ENCODE measurements around the gene PDZRN3.

PDZRN3 gene

DNA sequence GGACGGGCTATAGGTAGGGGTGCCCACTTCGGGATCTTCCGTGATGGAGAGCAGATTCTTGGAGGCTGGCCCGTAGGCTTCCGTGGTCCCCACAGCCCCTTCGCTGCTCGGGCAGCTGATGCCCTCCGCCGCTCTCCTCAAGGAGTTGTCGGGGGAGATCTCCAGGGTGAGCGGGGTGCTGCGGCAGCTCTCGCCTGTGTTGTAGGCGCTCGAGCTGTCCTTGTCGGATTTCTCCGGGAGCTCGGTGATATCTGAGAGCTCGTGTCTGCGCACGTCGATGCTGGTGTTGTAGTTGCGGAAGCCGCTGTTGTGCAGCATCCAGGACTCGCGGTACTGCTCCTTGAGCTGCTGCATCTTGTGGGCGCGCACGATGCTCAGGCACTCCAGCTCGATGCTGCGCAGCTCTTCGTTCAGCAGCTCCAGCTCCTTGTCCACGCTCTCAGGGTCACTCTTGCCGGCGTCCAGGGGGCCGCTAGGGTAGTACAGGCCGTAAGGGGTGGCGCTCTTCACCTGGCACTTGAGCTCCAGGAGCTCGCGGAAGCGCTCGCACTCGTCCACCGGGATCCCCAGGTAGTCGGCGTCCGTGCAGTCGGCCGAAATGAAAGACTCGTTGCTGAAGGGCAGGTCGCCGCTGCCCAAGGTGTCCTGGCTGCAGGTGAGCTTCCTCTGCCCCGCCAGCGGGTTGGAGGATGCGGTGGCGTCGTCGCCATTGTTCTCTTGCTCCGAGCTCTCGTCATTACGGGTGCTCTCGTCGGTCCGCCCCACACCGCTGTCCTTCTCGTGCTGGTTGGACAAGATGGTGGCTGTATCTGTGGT is 240.4 kb downstream of the PDZRN3 start:
- DNase-seq (ENCODE audit: low spot score): no peak

DNA sequence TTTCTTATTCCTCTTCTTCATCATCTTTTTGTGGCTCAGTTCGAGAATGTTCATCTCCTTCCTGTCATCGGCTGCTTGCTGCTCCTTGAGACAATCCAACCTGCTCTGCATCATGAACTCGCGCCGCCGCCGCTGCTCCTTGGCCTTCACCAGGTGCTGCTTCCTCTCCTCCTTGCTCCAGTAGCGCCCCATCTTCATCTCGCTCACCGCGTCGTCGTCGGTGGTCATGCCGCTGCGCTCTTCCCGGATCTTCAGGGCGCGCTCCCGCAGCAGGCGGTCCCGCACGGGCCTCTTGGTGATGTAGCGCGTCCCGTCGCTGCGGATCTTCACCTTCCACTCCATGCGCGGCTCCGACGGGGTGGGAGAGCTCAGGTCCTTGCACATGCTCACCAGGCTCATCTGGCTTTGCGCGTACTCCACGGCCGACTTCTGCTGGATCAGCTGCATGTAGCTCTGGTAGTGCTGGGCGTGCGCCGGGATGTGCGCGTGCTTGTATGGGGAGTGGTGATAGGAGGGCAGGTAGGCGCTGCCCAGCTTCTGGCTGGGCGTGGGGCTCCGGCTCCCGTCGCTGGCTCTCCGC is 241.2 kb downstream of the PDZRN3 start:
- no peak for DNase-seq (ENCODE audit: low spot score)

DNA sequence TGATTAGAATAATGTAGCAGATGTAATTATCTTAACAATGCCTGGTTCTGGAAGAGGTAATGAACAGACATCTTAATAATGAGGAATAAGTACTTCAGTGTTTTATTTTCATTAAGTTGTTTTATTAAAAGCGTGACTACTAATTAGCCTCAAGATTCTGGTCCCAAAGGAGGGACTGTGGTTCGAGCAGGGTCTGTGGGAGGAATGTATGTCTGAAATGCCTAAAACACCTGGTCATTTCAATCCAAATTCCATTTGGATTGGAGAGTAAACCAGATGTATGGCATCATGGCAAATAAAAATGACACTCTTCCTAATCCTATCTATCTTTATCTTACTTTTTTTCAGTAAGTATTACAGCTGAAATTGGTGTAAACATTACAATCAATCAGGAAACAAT is 243.2 kb downstream of the PDZRN3 start:
- no peak for DNase-seq (ENCODE audit: low spot score)

DNA sequence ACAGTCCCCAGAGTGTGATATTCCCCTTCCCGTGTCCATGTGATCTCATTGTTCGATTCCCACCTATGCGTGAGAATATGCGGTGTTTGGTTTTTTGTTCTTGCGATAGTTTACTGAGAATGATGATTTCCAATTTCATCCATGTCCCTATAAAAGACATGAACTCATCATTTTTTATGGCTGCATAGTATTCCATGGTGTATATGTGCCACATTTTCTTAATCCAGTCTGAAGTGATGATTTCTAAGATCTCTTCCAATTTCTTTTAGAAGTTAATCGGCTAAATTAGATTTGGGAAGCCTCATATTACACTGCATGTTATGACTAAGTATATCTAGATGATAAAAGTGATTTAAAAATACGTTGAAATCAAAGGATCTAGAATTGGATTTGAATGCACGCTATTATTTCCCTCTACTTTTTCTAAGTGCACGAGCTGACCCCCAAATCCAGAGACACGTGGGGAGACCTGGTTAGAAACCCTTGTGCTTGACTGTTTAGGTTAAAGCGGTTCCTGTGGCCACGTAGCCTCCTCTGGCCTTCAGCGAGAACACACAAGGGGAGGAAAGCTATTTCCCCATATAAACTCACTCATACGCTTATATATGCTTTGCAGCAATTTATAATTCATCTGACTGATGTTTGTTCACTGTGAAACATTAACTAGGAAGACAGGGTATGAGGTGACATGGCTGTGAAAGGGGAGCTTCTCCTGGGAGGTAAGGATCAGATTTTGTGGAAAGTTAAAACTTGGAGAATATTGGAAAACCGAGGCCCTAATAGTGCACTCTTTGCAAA is 243.8 kb downstream of the PDZRN3 start:
- no peak for DNase-seq (ENCODE audit: low spot score)

DNA sequence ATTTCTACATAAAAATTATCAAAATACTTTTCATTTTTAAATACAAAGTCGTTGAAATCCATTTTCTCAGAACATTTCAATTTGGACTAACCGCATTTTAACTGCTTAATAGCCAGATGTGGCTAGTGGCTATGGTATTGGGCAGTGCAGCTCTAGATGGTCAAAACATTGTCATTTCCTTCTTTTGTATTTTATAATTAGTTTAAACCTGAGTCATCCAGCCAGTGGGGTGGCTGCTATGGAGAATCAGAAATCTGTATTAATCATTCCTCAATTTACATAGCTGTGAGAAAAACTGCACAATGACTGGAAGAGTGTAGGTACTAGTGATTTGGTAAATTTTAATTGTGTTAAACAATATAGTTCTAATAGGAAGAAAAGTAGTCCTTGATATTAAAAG is 245.3 kb downstream of the PDZRN3 start:
- no peak for DNase-seq (ENCODE audit: low spot score)

DNA sequence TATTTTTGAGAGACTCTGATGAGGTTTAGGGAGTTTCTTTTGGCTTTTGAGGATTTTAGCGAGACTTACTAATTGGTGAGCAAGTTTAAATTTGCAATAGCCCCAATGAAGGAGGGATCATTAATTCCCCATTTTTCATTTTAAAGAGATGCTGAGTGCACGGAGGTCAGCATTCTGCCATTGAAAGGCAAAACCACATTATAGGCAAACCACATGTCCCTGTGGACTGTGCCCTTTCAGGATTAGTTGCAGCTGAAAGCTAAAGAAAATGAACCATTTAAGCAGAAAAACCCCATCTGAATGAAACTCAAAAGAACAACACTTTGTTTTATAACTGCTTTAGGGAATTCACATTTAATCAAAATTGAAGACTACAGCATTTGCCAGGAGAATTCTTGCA is 246.5 kb downstream of the PDZRN3 start:
- DNase-seq (ENCODE audit: low spot score): no peak

DNA sequence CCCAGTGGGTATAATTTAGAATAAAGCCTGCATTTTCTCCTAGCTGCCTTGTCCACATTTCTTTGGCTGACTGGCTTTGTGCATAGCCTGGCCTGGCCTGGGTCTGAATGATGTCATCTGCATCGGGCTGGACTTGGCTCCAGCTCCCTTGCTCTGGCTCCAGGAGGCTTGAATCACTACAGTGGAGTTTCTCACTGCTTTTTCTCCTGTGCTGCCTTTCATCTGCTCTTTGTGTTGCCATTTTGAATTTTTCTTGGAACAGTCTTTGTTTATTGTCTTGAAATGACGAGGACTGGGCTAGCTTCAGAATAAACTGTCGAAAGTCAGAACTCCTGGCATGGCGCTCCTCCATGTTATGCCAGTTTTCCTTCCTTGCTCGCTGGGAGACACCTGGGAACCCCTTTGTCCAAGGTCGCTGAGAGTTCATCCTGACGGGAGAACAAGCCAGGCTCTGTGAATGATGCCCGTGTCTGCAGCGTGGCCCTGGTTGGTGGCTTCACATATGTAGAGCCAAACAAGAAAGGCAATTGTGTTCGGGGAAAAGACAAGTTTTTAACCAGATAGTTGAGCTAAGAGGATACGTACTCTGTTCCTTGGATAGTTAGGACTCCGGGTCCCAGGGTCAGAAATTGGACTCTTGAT is 258.9 kb downstream of the PDZRN3 start:
- no peak for DNase-seq (ENCODE audit: low spot score)

DNA sequence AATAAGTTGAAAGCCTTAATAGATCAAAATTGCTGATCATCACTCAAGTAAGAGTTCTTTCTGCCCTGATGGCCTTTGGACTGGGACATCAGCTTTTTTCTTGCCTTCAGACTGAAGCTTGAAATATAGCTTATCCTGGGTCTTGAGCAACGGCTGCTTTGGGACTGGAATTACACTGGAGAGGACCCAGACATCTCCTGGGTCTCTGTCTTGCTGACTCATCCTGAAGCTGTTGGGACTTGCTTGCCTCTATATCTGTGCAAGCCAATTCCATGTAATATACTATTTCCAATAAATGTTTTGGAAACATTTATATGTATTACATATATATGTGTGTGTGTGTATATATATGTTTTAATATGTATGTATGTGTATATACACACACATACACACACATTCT is 260.2 kb downstream of the PDZRN3 start:
- no peak for DNase-seq (ENCODE audit: low spot score)

DNA sequence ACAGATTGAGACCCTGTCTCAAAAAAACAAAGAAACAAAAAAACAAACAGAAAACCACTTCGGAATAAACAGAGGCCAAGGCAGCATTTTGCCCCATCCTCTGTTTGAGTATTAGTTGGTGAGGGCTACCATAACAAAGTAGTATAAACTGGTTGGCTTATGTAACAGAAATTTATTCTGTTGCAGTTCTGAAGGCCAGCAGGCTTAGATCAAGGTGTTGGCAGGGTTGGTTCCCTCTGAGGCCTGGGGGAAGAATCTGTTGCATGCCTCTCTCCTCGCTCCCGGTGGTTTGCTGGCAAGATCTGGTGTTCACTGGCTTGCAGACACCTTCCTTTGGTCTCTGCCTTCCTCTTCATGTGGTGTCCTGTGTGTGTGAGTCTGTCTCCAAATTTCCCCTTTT is 261.6 kb downstream of the PDZRN3 start:
- DNase-seq (ENCODE audit: low spot score): no peak

DNA sequence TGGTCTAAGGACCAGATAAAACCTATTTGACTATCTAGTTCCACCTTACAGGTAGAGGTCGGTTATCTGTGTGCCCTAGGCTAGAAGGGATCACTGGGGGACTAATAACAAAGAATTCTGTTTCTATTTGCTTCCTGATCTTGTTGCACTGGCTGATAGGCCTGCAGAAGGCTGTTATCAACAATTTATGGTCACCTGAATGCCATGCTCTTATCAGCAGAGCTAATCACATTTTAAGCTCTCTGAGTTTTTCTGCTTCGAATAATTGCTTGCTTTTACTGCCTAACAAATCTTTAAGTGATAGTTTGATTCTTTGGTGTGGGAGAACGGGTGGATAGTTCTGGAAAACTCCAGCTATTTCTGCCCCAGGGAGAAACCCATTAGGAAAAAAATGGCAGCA is 263.1 kb downstream of the PDZRN3 start:
- no peak for DNase-seq (ENCODE audit: low spot score)

DNA sequence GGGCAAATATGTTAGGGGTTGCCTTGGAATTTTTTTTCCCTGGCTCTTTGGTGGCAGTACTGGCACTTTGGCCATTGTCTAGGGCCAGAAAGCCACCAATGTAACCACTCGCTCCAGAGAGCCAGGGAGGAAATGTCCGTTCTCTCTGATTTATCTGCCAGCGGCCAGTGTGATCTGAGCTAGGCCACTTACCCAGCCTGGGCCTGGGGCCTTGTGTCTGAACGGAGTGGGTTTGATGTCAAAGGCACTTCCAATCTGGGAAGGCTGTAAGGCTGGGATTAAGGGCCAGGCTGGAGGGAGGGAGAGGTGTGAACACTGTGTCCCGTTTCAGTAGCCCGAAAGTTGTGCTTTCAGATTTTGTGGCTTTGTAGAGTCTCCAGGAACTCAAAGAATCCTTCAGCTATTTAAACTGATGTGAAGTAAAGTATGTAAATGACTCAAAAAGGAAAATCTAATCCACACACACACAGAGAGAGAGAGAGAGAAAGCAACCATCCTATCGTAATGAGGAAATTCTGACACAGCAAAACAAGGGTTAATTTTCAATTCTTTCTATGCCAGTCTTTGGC is 271.0 kb downstream of the PDZRN3 start:
- no peak for DNase-seq (ENCODE audit: low spot score)

DNA sequence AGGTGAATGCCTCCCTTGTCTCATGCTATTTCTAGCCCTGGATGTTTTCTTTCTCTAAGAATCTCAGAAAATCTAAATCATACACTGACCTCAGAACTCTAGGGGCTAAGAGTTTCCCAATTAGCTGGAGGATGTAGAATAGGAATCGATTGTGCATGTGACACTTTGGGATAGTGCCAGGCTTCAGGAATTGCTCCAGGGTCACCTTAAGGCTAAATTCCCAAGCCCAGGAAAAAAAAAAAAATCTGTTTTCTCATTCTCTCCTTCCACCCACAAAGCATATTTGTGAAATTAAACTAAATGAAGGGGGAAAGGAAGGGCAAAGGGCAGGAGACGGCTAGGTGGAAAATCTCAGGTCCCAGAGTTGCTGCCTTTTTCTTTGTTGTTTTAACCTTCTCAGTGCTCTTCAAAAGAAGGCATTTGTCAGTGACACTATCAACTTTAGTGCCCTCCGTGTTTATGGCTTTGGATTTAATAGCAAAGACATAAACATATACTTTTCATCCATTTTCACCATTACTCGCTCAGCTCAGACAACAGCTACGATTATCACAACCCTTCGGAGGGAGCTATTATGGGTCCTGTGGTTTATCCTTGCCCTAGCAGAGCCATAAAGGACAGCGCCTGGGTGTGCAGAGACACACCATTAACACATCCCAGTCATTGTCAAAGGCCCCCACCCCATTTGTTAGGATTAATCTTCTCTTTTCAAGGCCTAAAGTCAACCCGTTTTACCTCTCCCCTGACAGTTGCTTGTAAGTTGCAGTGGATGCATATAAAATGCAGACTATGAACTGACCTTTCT is 271.7 kb downstream of the PDZRN3 start:
- no peak for DNase-seq (ENCODE audit: low spot score)

DNA sequence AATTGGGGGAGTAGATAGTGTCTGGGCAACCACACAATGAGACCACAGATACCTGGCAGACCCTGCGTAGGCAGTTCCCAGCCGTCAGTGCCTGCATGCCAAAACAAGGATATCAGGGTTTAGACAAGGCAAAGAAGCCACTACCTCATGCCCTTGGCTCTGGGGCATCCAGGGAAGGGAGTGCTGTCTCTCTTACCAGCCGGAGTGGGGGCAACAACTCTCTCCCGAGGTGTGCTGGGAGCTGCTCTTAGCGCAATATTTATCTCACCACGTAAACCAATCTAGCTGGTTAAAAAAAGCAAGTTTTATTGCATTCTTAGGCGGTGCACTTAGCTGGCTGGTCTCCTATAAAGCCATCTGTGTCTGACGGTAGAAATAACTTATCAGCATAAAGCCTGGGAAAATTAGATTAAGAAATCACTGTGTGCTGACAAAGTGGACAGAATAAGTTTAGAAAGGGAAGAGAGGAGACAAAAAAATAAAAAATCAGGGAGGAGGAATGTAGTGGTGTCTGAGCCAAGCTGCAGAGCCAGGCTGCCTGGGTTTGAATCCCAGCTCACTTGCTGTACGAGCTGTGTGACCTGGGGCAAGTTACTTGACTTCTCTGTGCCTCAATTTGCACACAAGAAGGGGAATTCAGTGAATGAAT is 273.2 kb downstream of the PDZRN3 start:
- no peak for DNase-seq (ENCODE audit: low spot score)

DNA sequence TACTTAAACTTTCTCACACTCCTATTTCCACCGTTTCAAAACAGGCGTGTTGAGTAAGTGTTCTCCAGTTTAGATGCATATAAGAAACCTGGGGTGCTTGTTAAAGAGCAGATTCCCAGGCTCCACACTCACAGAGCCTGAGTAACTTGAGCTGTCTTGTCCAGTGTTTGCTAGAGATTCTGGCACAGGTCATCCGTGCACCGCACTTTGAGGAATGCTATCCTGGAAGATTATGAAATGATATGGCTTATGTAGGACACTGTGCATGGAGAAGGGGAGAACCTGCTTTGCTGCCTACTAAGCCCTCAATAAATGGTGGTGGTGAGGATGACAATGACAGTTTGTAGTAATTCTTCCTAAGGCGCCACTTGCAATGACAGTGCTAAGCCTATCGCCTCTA is 273.7 kb downstream of the PDZRN3 start:
- no peak for DNase-seq (ENCODE audit: low spot score)

DNA sequence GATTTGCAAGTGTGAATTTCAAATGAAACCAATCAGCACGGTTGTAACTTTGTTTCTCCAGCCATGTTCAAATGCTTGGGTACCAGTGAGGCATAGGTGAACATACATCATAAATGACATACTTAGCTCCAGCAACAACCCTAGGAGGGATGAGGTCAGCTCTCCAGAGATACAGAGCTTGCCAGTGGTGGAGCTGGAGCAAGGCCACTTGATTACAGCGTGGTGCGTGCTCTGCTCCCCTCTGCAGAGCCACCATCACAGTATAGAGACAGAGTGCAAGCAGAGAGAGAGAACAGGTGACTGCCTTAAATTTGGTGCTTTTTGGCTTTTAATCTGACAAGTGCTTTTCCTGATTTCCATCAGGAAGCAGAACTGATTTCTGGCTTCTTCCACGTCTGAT is 275.1 kb downstream of the PDZRN3 start:
- DNase-seq (ENCODE audit: low spot score): no peak

DNA sequence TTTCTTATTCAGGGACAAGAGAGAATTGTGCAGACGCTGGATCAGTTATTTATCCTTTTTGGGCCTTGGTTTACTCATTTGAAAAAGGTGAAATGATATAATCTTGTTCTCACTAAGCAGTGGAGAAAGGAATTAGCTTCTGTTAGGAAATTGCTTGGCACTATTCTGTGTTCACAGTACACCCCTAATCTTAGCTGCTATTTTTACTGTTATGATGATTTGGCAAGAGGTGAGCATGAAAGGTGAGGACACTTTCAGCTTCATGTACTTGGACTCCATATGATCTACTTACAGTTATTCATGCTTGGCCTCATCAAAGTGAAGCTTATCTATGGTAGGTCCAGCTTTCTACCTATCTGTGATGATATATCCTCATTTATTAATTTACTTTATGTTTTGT is 282.7 kb downstream of the PDZRN3 start:
- DNase-seq (ENCODE audit: low spot score): no peak

DNA sequence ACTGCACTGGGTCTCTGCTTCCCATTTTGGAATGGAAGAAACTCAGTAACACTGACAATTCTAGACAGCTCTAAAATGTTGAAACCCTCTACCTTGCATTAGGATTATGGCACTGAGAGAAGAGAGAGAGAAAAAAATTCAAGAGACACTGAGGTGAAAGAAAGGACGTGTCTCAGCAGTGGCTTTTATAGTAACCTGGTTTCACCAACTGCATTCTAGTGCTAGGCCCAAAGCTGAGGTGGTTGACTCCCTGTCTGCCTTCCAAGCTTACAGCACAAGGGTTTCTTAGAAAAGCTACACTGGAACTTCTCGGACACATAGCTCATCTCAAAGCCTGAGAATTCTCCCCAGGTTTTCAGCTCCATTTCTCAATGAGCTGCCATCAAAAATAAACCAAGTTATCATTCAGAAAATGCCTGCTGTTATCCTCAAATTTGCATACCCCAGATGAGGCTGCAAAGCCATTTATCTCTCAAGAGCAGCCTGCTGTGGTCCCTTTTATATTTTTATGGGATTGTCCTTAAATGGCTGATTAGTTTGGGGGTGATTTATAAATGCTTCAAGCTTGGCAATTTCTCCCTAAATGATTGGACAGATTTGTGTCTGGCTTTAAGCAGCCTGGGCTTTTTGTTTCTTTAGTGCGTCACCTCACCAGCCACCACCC is 283.3 kb downstream of the PDZRN3 start:
- no peak for DNase-seq (ENCODE audit: low spot score)

DNA sequence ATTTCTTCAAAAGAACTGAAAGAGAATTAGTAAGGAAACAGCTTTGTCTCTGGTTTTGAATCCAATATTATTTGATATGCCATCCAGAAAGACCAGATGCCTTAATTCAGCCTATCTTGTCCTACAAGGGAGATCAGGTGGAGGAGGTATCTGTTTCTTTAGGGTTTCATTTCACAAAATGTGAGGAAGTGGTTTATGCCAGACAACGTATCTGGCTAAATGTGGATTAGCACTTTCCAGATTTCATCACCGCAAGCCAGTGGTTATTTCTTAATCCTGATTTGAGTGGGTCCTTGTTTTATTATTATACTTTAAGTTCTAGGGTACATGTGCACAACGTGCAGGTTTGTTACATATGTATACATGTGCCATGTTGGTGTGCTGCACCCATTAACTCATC is 292.2 kb downstream of the PDZRN3 start:
- DNase-seq (ENCODE audit: low spot score): no peak

Data from CD4-positive, alpha-beta T cell treated with Interleukin-2 at 100 ng/mL for 4 hours (primary cell).